Measurements from ENCODE around the gene SYF2.
"Not testable (repeated sequence)": the region's sequence is repeated elsewhere in the genome, so short reads cannot be mapped to it uniquely, and the experiment has no call there.

The SYF2 gene

DNA sequence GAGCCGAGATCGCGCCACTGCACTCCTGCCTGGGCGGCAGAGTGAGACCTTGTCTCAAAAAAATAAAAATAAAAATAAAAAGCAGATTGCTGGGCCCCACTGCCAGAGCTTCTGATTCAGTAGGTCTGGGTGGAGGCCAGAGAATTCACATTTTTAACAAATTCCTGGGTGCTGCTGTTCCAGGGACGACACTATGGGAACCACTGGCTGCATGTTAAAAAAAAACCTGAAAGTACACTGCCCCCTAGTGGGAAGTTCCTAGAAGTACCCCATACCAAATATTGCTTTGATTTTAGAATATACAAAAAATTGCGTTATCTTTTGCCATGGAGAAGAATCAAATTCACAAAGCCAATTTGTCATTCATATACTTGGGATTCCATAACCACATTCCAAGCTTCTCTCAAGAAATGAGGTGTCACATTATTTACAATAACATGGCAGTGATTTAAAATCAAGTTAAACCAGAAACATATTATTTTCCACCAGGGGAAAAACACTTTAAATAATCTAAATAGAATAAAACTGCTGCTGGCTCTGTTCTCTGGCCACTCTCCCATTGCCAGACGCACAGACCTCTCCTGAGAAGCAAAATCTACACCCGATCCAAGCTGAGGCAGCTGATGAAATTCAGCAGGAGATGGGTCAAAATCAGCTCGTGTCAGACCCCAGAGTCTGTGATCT, 27.4 kb downstream of the SYF2 start:
- DNase-seq: no peak

DNA sequence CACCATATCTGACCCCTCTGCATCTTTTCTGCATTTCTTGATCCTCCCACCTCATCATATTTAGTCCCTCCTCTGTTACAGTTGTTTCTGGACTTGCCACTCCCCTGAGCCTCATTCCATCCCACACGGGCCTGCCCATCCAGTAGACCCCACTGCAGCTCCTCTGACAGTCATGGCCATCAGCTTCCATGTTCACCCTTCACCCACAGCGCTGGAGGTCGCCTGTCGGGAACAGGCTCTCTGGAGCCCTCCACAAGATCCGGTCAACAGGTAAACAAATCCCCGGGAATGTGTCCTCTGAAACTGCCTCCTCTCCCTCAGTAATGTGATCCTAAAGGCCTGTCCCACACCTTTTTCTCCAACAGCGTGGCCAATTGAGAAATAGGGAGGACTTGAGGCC, 31.3 kb downstream of the SYF2 start:
- DNase-seq: no peak

DNA sequence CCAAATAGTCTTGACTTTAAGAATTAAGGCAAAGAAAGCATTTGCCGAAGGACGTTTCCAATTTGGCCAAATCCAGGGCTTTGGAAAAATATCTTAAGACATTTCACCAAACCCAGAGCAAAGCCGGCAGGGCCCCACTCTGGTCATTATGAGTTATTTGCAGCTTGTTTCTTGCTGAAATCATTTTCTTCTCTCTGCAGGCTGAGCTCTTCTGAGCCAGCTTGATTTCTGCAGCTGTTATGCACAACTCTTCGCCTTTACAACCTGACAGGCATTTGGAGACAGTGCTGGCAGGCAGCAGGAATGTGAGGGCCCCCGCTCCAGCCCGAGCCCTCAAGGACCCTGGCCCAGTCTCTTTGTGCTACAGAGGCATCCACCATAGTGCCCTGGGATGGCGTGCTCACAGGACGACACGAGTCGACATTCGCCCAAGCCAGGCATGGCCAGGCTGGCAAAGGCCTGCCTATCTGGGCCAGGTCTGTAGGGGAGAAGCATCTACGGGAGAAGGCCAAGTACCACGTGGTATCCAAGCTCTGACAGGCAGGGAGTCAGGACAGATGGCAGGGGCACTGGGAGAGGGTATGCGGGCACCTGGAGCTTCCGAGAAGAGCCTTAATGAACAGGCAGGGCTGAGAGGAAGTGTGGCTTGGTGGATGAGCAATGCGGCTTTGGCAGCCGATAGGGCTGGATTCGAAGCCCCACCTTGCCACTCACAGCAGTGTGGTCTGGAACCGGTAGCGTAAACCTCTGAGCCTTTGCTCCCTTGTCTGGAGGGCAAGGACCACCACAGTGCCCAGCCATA, 32.3 kb downstream of the SYF2 start:
- peak; percentile 60 for DNase-seq

DNA sequence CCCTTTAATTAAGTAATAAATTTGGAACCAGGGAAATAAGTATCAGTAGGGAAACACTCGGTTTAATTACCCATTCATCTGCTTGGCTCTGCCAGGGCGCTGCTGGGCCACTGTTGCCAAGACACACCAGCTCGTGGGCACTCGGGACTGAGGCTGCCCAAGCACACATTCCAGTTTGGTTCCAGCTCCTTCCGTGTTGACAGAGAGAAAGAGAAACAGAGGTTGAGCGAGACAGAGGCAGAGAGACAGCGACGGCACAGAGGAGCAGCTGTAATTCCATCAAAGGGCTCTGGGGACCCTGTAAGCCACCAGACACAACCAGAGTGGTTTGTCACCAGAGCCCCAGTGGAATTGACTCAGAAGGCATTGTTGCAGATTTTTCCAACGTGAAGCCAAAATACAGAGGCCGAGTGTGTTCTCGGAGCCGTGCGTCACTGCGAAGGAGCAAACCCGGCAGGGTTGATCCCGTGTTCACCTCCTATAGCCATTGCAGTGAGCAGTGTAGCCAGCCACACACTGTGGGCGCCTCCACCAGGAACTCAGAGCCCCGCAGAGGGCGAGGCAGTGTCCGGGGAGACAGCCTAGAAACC, 33.5 kb downstream of the SYF2 start:
- DNase-seq: peak; percentile 62

DNA sequence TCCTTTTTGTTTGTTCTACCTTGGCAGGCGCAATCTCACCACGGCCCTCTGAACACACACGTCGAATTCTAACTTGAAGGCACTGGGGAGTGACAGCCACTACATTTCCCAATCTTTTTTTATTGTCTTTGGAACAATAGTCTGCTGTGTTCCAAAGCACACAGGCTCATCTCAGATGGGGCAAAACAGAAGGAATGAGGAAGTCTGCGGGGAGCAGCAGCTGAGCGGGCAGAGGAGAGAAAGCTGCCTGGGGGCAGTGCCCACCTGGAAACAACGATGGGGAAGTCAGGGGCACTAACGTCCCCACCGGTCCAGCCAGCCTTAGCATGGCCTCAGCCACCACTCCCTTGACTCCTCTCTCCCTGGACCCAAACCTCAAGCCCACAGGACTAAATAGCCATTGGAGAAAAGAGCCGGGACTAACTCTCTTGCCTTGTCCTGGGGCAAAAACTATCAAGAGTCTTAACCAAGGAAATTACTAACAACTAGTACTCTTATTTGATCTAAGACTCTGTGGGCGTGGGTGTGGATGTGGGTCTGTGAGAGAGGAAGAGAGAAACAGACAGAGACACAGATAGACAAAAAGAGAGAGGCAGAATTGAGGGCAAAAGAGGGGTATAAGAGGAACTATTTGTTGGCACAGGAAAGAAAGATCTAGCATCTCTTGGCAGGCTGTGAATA, 34.2 kb downstream of the SYF2 start:
- no peak for DNase-seq

DNA sequence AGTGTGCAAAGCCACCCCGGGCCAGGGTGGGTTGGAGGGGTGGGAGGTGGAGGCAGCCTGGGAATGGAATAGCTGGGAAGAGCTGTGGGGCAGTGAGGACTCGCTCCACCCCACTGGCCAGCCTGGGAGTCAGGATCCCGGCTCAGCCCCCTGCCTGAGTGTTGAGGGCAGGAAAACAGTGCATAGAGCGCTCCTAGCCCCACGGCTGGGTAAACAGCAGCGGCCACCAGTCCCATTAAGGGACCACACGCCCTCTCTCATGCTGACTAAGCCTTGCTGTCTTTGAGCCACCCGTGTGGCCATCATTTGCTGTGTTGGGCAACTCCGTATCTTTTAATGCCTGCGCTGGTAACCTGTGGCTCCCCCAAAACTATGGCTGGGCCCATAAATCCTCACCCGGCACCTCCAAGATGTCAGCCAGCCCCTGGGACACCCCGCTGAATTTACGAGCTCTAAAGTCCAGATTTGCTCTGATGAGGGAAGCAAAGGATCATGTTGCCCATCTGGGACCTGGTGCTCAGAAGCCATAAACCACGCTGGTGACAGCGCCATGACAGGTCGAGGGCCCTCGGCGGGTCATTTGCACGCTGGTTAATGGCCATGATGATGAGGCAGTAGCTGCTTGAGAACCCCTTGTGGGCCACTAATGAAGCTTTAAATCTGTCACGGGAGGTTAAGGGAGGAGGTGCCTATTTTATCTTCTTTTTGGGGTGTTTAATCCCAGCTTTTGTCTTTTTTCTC, 34.9 kb downstream of the SYF2 start:
- DNase-seq: no peak

DNA sequence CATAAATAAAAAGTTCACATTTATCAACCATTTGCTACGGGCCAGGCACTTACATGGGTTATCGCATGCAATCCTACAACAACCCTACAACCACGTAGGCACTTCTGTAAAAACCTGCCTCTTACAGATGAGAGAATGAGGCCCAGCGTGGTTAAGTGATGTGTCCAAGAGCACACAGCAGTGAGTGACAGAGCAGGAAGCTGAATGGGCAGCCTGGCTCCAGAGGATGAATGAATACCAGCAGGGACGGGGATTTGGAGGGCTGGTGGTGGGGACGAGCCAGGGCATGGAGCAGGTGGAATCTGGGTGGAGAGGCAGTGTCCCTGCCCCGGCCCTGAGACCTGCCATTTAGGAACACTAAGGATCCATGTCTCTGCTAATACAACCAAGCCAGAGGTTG, 35.5 kb downstream of the SYF2 start:
- no peak for DNase-seq

DNA sequence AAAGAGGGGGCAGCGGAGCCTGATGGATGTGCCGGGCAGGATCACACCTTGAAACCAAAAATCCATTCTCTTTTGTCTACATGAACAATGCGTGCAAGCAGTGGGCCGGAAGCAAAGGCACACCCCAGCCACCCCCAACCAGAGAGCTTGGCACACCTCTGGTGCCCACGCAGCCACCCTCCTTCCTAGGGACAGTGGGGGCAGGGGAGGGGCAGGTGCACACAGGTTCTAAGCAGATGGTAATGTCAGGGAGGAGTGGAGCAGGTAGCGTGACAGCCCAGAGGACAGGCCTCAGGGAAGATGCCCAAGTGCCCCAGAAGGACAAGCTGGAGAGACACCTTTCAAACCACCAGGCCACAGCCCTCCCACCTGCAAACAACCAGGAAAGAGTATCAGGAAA, 36.5 kb downstream of the SYF2 start:
- DNase-seq: no peak

DNA sequence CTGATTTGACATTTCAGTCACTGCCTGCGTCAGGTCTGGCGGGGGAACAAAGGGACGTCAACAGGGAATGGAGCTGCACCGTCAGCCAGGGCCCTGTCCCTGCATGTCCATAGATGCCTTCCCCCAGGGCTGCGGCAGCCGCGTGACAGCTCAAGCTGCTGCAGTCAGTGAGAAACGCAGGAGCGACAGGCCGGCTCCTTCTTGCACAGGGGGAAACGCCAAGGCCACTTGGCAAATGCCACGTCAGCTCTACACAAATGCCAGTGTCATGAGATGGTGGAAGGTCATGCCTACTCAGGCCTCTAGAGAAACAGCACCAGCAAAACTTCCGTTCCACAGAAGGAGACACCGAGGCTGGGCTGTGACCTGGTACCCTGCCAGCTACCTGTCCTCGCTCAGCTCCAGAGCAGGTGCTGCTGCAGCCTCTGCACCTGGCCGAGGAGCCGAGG, 37.7 kb downstream of the SYF2 start:
- no peak for DNase-seq

DNA sequence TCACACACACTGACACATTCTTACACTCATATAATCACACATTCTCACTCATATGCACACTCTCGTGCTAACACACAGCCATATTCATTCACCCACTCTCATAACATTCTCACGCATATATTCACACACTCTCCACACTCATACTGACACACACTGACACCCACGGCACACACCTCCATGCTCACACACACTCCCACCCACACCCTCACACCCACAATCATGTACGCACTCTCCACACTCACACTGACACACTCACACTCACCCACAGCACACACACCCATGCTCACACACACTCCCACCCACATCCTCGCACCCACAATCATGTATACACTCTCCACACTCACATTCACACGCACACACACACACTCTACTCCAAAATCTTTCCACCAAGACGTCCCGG, 38.2 kb downstream of the SYF2 start:
- no peak for DNase-seq

DNA sequence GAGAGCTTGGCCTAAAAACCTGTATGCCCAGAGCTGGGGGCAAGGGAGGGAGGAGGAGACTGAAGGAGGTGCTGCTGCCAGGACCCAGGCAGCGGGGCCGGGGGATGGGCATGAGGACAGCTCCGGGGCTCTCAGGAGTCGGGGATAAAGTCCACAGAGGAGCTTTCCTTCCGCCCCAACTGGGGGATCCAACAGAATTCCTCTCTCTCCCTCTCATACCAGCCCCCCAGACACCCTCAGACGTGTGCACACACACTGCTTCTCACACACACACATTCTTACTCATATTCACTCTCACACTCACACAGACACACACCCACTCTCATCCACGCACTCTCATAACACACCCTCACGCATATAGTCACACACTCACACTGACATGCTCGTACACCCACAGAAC, 39.1 kb downstream of the SYF2 start:
- no peak for DNase-seq

DNA sequence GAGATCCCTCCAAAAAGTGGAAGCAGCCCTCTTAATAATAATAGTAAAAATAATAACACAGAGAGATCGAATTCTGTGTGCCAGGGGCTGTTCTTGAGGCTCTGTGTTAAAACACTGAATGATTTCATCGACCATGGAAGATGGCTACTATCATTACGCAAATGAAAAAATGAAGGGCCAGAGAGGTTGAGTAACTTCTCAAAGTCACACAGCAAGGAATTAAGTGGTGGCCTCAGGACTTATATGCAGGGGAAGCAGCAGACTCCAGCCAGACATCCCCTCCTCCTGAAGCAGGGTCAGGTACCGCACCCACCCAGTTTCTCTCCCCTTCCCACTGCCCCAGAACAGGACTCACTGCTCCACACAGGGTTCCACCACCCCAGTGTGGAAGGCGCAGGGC, 40.1 kb downstream of the SYF2 start:
- no peak for DNase-seq

DNA sequence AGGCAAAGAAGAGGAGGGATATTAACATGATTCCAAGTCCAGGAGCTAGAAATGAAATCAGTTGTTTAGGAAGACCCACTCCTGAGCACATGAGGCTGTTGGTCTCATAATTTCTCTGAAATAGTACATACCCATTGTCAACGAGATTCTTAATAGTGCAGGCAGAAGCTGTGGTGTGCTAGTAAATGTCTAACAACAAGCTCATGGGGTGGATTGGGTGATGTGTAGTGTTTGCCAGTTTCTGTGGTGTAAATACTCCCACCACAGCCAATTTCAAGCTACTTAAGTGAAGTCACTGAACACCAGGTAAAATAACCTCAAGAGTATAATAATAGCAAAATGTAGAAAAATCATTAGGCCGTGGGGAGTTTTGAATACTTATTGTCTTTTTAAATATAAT, 42.0 kb downstream of the SYF2 start:
- DNase-seq: no peak

DNA sequence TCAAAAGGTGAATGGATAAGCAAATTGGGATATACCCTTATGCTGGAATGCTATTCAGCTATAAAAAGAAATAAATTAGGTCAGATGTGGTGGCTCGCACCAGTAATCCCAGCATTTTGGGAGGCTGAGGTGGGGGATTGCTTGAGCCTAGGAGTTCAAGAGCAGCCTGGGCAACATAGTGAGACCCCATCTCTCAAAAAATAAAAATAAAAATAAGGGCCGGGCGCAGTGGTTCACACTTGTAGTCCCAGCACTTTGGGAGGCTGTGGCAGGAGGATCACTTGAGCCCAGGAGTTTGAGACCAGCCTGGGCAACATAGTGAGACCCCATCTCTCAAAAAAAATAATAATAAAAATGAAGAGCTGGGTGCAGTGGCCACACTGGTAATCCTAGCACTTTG, 44.4 kb downstream of the SYF2 start:
- DNase-seq: not testable (repeated sequence)

DNA sequence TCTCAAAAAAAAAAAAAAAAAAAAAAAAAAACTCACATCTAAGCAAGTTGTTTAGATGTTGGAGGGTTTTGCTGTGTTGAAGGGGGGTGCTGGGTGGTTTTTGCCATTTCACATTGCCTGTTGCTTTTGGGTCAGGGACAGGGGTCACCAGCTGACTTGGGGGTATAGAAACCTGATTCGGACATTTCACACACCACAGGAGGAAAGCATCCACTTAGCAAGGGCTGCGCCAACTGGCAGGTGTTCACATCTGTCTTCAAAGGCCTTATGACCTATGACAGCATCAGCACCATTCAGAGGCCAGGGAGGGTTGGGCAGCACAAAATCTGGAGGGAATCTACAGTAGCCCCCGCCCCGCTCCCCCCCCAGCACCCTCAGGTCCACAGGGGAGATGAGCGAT, 45.2 kb downstream of the SYF2 start:
- no peak for DNase-seq

DNA sequence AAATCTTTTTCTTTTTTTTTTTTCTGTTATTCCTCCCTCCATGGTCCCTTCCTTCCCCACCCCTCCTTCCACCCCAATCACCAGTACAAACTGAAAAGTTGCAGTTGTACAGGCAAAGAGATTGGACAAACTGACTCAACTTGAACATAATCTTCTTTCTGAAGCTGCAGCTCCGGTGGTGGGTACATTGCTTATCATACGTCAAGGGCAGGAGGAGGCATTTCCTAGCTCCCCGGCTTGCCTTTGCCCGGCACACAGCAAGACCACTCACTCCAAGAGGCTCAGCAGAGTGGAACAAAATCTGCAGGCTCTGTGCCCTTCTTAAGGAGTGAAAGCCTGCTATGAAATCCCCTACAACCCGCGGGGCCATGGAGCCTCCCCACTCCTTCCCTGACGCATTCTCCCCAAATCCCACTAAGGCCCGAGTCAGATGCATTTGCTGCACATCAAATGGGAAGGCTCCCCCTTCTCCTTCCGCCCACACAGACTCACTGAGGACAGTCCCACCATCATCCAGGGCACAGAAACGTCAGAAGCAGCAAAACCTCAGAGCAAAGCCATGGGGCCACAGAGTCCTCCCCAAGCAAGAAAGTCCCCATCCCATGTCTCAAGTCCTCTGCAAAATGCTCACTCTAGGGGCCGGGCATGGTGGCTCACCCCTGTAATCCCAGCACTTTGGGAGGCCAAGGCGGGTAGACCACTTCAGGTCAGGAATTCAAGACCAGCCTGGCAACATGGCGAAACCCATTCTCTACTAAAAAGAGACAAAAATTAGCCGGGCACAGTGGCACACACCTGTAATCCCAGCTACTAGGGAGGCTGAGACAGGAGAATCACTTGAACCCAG, 45.9 kb downstream of the SYF2 start:
- DNase-seq: no peak

DNA sequence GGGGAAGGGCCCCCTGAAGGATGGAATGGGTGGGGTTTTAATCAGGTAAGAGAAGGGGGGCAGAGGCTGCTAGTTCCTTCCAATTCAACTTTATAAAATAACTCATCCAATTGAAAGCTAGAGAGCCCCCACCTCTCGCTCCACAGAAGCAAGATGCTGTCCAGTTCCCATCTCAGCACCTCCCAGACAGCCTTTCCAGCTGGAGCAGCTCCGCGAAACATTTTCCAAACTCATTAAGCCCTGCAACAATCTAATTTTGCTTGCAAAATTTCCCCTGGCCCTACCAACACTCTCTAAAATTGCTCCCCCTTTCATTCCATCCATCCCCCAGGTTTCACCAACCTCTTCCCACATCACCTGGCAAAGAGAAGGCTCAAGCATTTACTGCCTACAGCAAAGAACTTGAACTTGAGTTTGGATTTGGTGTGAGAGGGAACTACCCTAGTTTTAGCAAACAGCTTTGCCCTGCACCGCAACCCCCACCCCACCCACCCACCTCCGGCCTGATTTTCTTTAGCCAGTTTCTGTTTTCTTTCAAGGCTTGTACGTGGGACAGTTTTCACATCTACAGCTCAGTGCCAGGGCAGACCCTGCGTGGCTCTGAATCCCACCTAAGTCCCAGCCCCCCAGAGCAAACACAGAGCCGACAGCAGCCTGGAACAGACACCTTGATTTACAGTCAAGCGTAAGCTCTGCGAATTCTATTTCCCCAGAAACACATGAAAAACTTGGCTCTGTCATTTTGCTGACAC, 46.7 kb downstream of the SYF2 start:
- peak; percentile 83 for DNase-seq

DNA sequence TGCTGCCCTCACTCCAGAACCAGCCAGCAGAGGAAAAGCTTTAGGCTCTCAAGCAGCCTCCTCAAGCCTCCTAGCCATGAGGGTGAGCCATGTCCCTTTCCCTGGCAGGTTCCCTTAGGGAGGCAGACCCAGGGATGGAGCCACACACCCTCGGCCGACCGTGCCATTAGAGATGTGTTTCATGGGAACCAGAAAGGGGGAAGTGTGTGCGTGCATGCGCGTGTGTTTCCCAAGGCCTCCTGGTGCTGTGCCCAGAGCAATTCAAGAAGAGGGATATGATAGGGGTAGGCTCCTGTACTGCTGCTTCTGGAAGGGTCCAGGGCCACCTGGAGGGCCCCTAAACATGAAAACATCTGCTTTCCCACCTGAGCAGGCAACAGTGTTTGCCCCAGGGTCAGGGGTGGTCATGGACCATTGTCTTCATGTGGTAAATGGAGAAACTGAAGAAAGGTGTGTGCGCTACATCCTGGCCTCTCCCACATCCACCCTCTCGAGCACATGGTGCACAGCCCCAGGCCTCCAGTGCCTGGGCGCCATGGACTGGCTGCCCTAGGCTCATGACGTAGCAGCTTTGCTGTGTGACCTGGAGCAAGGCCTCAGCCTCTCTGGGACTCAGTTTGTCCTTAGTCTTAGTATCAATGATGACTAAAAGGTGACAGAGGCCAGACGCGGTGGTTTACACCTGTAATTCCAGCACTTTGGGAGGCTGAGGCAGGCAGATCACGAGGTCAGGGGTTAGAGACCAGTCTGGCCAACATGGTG, 48.1 kb downstream of the SYF2 start:
- DNase-seq: no peak

DNA sequence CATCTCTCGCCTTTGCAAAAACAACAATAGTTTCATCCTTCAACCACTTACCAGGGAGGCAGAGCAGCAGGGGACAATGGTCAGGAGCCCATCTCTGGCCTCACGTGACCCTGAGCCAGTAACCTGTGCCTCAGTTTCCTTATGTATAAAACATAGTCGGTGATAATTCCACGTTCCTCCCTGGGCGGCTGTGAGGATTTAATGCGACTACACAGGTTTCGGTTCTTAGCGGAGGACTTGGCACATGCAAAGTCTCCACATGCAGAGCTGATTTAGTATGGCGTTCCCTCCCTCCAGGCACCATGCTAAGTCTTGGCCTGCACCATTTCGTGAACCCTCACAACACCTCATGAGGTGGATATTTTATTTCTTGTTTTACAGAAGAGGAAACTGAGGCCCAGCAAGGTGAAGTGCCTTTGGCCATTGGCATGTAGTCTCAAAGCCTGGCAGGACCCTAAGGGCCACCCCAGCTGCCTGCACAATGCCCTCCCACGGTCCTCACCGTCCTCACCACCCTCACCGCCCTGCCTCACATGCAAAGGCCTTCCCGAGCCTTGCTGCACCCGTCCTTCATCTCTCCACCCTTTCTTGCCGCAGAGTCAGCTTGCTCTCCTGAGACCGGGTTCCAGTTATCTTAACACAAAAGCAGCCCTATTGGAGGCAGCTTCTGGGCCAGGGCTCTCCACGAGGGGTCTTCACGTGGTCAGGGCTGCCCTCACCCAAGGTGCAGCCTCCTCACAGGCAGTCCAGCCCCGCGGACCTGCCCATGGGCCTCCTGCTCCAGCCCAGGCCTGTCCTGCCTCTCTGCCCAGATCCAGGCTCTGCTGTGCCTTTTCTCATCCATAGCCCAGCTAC, 48.9 kb downstream of the SYF2 start:
- DNase-seq: no peak
